HG03378 (cell line): Measurements from ENCODE around the gene ADGRB3.
"Not testable (repeated sequence)": the region's sequence is repeated elsewhere in the genome, so short reads cannot be mapped to it uniquely, and the experiment has no call there.

Experiments
- ATAC-seq: cut with Tn5 transposase; IDR thresholded peaks from one replicate; pipeline ENCODE4 v1.9.1; 2021; ENCODE audit warnings: mild to moderate bottlenecking, moderate library complexity; ENCODE audit not compliant: unreplicated experiment

Gene ADGRB3

GRCh38 chr6:68732423-68732822 lies 97.3 kb downstream of the ADGRB3 start:
- no peak for ATAC-seq

GRCh38 chr6:68735866-68736265 lies 100.8 kb downstream of the ADGRB3 start:
- ATAC-seq = no peak

- ATAC-seq = no peak
These were observed 102.0 kb downstream of the ADGRB3 start for GRCh38 chr6:68737061-68737460.

- ATAC-seq = no peak
These were observed 103.0 kb downstream of the ADGRB3 start for GRCh38 chr6:68738039-68738438.

- ATAC-seq = peak; percentile 51
These were observed 105.9 kb downstream of the ADGRB3 start for GRCh38 chr6:68740828-68741500.

GRCh38 chr6:68741501-68742386 lies 106.7 kb downstream of the ADGRB3 start:
- ATAC-seq = no peak

GRCh38 chr6:68743099-68743498 lies 108.0 kb downstream of the ADGRB3 start:
- no peak for ATAC-seq

GRCh38 chr6:68744376-68744775 lies 109.3 kb downstream of the ADGRB3 start:
- ATAC-seq = not testable (repeated sequence)

GRCh38 chr6:68746376-68746775 lies 111.3 kb downstream of the ADGRB3 start:
- no peak for ATAC-seq

GRCh38 chr6:68747110-68747790 lies 112.2 kb downstream of the ADGRB3 start:
- no peak for ATAC-seq

GRCh38 chr6:68747832-68748231 lies 112.8 kb downstream of the ADGRB3 start:
- ATAC-seq = not testable (repeated sequence)

GRCh38 chr6:68754681-68755213 lies 119.7 kb downstream of the ADGRB3 start:
- ATAC-seq = no peak

GRCh38 chr6:68756454-68757375 lies 121.6 kb downstream of the ADGRB3 start:
- ATAC-seq = no peak

GRCh38 chr6:68757821-68758220 lies 122.7 kb downstream of the ADGRB3 start:
- no peak for ATAC-seq

GRCh38 chr6:68758559-68758958 lies 123.5 kb downstream of the ADGRB3 start:
- no peak for ATAC-seq

- ATAC-seq = no peak
These were observed 125.4 kb downstream of the ADGRB3 start for GRCh38 chr6:68760485-68760884.

- no peak for ATAC-seq
These were observed 126.0 kb downstream of the ADGRB3 start for GRCh38 chr6:68760941-68761676.

GRCh38 chr6:68761985-68762384 lies 126.9 kb downstream of the ADGRB3 start:
- ATAC-seq = no peak

- ATAC-seq = no peak
These were observed 136.3 kb downstream of the ADGRB3 start for GRCh38 chr6:68771426-68771825.

GRCh38 chr6:68774843-68775242 lies 139.8 kb downstream of the ADGRB3 start:
- no peak for ATAC-seq
